SK-N-SH treated with all-trans-retinoic acid at 6 μM for 48 hours (cell line): ENCODE data around the gene TARS1.

ENCODE experiments used
- CSDC2 ChIP-seq: fragments of 250-450 bp; sonication (Bioruptor Pico); IDR thresholded peaks from 2 replicates; pipeline ENCODE4 v1.5.0; 2020; ENCODE audit warnings: mild to moderate bottlenecking, moderate library complexity
- CSRNP3 ChIP-seq: fragments of 250-450 bp; sonication (Bioruptor Pico); IDR thresholded peaks from 2 replicates; pipeline ENCODE4 v1.5.1; 2021; ENCODE audit warnings: mild to moderate bottlenecking, moderate library complexity
- PATZ1 ChIP-seq: fragments of 250-450 bp; sonication (Bioruptor Pico); IDR thresholded peaks from 2 replicates; pipeline ENCODE4 v1.8.0; 2020; ENCODE audit warnings: mild to moderate bottlenecking, moderate library complexity, borderline replicate concordance

- no peak for TF ChIP-seq CSDC2
- TF ChIP-seq CSRNP3 (CRISPR knock-in tag): no peak
- TF ChIP-seq PATZ1: no peak
Measured at GRCh38 chr5:33422191-33422590, 18.6 kb upstream of the TARS1 start.
